Tibial nerve (tissue), 4 donors: ENCODE results near the gene HES4.

Experiments used
- EP300 ChIP-seq, 2 donors: sonication (generic); formaldehyde crosslinking; IDR thresholded peaks; one replicate each; pipeline ENCODE4 v1.6.1; 2017; ENCODE audit warnings: antibody characterized with exemption in 2 of 2, mild to moderate bottlenecking in 1 of 2
- TF ChIP-seq, protein P1 (sequence below), 5 experiments: fragments of 200-600 bp in 3 of 5; fragments of 450-650 bp in 2 of 5; sonication (generic) in 3 of 5; IDR thresholded peaks; one replicate each; pipeline ENCODE4 v1.5.1; 2016 to 2019; ENCODE audit warnings: antibody characterized with exemption in 5 of 5, mild to moderate bottlenecking in 3 of 5, moderate library complexity in 2 of 5

DNA sequence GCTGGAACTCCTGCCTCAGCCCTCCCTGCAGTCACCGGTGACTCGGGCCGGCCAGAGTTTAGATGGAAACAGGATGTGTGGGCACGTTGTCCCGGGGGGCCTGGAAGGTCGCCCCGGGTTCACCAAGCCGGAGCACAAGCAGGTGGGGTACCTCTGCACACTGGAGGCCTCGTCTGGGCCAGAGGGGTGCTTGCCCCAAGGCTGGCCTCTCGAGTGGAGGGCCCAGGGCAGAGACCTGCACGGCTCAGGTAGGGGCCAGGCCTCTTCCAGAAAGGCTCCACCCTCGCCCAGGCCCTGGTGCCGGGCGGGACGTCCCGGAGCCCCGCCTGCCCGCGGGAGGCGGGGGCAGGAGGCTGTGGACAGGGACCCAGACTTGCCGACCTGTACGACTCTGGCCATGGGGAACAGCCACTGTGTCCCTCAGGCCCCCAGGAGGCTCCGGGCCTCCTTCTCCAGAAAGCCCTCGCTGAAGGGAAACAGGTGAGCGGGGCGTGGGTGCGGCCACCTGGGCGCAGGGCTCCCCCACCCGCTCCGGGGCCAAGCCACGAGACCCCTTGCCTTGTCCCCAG is 33.7 kb downstream of the HES4 start, which contains the start of gene PLEKHN1:
- TF ChIP-seq, protein P1, sequence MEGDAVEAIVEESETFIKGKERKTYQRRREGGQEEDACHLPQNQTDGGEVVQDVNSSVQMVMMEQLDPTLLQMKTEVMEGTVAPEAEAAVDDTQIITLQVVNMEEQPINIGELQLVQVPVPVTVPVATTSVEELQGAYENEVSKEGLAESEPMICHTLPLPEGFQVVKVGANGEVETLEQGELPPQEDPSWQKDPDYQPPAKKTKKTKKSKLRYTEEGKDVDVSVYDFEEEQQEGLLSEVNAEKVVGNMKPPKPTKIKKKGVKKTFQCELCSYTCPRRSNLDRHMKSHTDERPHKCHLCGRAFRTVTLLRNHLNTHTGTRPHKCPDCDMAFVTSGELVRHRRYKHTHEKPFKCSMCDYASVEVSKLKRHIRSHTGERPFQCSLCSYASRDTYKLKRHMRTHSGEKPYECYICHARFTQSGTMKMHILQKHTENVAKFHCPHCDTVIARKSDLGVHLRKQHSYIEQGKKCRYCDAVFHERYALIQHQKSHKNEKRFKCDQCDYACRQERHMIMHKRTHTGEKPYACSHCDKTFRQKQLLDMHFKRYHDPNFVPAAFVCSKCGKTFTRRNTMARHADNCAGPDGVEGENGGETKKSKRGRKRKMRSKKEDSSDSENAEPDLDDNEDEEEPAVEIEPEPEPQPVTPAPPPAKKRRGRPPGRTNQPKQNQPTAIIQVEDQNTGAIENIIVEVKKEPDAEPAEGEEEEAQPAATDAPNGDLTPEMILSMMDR (IDR thresholded peaks at IDR 0.05): no peak
- TF ChIP-seq EP300 (IDR thresholded peaks at IDR 0.05): no peak
